Body of pancreas (tissue), 4 donors: ENCODE results near the gene HMGCR.

ENCODE experiments used
- CTCF ChIP-seq, 7 experiments: fragments of 450-650 bp in 4 of 7; fragments of 200-600 bp in 3 of 7; sonication (generic) in 3 of 7; IDR thresholded peaks; one replicate each; pipeline ENCODE4 v1.5.1; 2016 to 2019; ENCODE audit warnings: antibody characterized with exemption in 7 of 7
- POLR2A ChIP-seq, 3 donors: fragments of 450-650 bp; IDR thresholded peaks; one replicate each; pipeline ENCODE4 v1.6.1; 2016; ENCODE audit warnings: antibody characterized with exemption in 3 of 3, mild to moderate bottlenecking in 2 of 3

- TF ChIP-seq CTCF (IDR thresholded peaks at IDR 0.05) (no peak), POLR2A (IDR thresholded peaks at IDR 0.05) (no peak)
Measured at GRCh38 chr5:75300084-75300483, 36.9 kb upstream of the HMGCR start.
